Progenitor cell of endocrine pancreas (in vitro differentiated cells): Measurements from ENCODE around the gene ZFYVE21. TPM values are rescaled to one million over a fixed set of nuclear protein-coding genes. Genes with fewer than 3 reads are reported as not detected.

Experiments used
- DNase-seq: peaks from one replicate; pipeline ENCODE4 v3.0.0; 2021; ENCODE audit warnings: low spot score; ENCODE audit not compliant: unreplicated experiment
- H3K27ac Mint-ChIP-seq: 2 replicates; pipeline ENCODE4 v1.8.0; 2021; ENCODE audit warnings: mild to moderate bottlenecking, moderate library complexity, mixed read lengths
- H3K27me3 Mint-ChIP-seq: 2 replicates; pipeline ENCODE4 v1.8.0; 2021; ENCODE audit warnings: mixed read lengths
- H3K36me3 Mint-ChIP-seq: 2 replicates; pipeline ENCODE4 v1.8.0; 2022; ENCODE audit warnings: mixed read lengths; ENCODE audit not compliant: insufficient read depth
- H3K4me1 Mint-ChIP-seq: 2 replicates; pipeline ENCODE4 v1.8.0; 2021; ENCODE audit warnings: low read depth, mixed read lengths
- H3K4me3 Mint-ChIP-seq: 2 replicates; pipeline ENCODE4 v1.8.0; 2021; ENCODE audit warnings: low read depth, mild to moderate bottlenecking, moderate library complexity, mixed read lengths
- H3K9me3 Mint-ChIP-seq: 2 replicates; pipeline ENCODE4 v1.8.0; 2021; ENCODE audit warnings: low read depth, mixed read lengths
- CTCF ChIP-seq: fragments of 200-600 bp; sonication (generic); IDR thresholded peaks from one replicate; pipeline ENCODE4 v1.5.0; 2021; ENCODE audit warnings: antibody characterized with exemption, mild to moderate bottlenecking; ENCODE audit not compliant: unreplicated experiment
- total RNA-seq: library from RNA; stranded (reverse); gene quantifications from 2 replicates; pipeline ENCODE4 v1.2.1, GENCODE V29; 2021

The ZFYVE21 gene
- total RNA-seq, 1 donor from 2014 or later = 47.2 TPM

GRCh38 chr14:103767336-103767894 is 51.8 kb downstream of the ZFYVE21 start:
- DNase-seq = no peak
- H3K27me3 Mint-ChIP-seq = no peaks in the 10 kb centered on the region
- H3K4me3 Mint-ChIP-seq = no peak overlapping the region
- H3K27ac Mint-ChIP-seq = no peak overlapping the region
- peaks cover 16% of the 10 kb centered on the region for H3K36me3 Mint-ChIP-seq
- peaks cover 3% of the 10 kb centered on the region for H3K9me3 Mint-ChIP-seq
- TF ChIP-seq CTCF = no peak
- peaks cover 2% of the 10 kb centered on the region for H3K4me1 Mint-ChIP-seq

DNA sequence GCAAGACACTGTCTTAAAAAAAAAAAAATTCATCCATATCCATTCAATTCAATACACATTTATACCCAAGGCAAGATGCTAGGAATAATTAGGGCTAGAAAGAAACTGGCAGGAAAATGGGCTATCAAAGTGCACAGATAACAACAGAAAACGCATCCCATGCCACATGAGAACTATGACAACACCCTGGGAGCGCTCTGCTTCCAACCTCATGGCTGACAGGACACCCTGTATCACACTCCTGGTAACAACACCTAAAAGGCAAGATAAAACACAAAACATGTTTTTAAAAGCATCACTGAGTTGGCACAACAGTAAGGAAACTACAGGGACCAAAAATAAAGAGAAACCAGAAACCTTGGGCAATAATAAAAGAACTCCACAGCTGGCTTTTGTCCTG is 54.9 kb downstream of the ZFYVE21 start:
- TF ChIP-seq CTCF = no peak
- no peak for DNase-seq
- Mint-ChIP-seq H3K4me1 (peaks cover 2% of the 10 kb centered on the region), H3K36me3 (peaks cover 13% of the 10 kb centered on the region), H3K27me3 (no peaks in the 10 kb centered on the region), H3K9me3 (peaks cover 3% of the 10 kb centered on the region), H3K4me3 (no peak overlapping the region), H3K27ac (no peak overlapping the region)

DNA sequence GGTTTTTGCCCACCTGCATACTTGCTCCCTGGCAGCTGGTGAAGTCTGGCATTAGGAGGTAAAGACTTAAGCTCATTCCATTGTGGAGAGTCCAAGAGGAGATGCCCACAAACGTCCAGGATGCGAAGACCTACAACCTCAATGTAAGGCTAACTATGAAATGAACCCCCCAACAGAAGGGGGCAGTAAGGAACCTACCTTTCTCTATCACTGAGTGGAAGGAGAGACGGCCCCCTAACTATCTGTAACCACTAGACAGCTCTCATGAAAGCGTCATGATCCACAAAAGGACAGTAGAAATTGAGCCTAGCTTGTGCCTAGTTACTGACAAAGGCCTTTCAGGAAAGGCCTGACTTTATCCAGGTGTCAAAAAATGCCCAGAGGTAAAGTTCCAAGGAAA is 55.3 kb downstream of the ZFYVE21 start:
- Mint-ChIP-seq H3K4me1 (peaks cover 2% of the 10 kb centered on the region), H3K9me3 (peaks cover 3% of the 10 kb centered on the region), H3K36me3 (peaks cover 14% of the 10 kb centered on the region), H3K27me3 (no peaks in the 10 kb centered on the region), H3K27ac (peak overlapping the region; percentile 83), H3K4me3 (no peak overlapping the region)
- DNase-seq = no peak
- no peak for TF ChIP-seq CTCF

DNA sequence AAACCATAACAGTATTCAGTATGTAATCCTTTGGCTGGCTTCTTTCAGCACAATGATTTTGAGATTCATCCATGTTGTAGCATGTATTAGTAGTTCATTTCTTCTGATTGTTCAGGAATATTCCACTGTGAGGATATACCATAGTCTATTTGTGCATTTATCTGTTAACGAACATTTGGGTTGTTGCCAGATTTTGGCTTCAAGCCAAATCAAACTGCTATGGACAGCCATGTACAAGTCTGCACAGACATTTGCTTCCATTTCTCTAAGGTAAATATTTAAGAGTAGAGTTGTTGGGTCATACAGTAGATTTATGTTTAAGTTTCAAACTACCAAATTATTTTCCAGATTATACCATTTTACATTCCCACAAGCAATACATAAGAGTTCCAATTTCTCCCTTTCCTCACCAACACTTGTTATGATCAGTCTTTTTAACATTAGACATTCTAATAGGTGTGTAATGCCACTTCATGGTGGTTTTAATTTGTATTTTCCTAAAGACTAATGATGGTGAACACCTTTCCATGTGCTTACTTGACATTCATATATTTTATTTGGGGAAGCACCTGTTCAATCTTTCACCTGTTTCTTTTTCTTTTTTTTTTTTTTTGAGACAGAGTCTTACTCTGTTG is 56.6 kb downstream of the ZFYVE21 start:
- peaks cover 14% of the 10 kb centered on the region for H3K36me3 Mint-ChIP-seq
- peaks cover 3% of the 10 kb centered on the region for H3K9me3 Mint-ChIP-seq

DNA sequence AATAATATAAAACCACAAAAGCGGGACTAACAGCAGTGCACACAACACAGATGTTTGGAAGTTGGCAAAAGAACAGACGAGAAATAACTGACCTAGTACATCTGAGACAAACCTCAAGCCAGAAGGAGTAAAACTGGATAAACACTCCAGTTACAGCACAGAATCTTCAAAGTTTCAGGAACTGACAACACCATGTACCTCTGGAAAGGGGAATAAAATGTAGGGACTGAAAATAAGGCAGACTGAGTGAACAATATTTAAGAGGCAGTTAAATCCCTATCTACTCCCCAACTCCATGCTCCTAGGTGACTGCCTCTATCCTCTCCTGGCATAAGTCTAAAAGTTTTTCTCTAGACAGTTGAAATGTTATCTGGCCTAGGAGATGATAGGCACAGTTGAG is 57.9 kb downstream of the ZFYVE21 start:
- H3K27me3 Mint-ChIP-seq = no peaks in the 10 kb centered on the region
- H3K4me1 Mint-ChIP-seq = no peaks in the 10 kb centered on the region
- no peak overlapping the region for H3K4me3 Mint-ChIP-seq
- no peak for DNase-seq
- peaks cover 14% of the 10 kb centered on the region for H3K36me3 Mint-ChIP-seq
- no peak overlapping the region for H3K27ac Mint-ChIP-seq
- H3K9me3 Mint-ChIP-seq = peaks cover 3% of the 10 kb centered on the region
- no peak for TF ChIP-seq CTCF

More for the DNA sequence above, 56.6 kb downstream of the ZFYVE21 start:
- no peak overlapping the region for H3K4me3 Mint-ChIP-seq
- peaks cover 2% of the 10 kb centered on the region for H3K4me1 Mint-ChIP-seq
- DNase-seq = no peak
- H3K27ac Mint-ChIP-seq = no peak overlapping the region
- no peak for TF ChIP-seq CTCF
- H3K27me3 Mint-ChIP-seq = no peaks in the 10 kb centered on the region
